ENCODE data around the gene TWF2.
"Not testable (repeated sequence)": the region's sequence is repeated elsewhere in the genome, so short reads cannot be mapped to it uniquely, and the experiment has no call there.

Gene TWF2

GRCh38 chr3:52277071-52277964 lies 38.4 kb upstream of the TWF2 start:
- Histone ChIP-seq H3F3A (ENCODE audit: low read depth) (peaks cover 7% of the 10 kb centered on the region; the same call in 1 of the 2 replicates), H3K4me2 (ENCODE audit: low read depth, low read length, poor library complexity, severe bottlenecking) (peak overlapping the region; percentile 99), H2AFZ (ENCODE audit: low read length) (no peak overlapping the region), H3K4me1 (ENCODE audit: insufficient read depth, low read length, poor library complexity, severe bottlenecking) (peaks cover 50% of the 10 kb centered on the region), H4K20me1 (ENCODE audit: insufficient read depth, low read length, poor library complexity, severe bottlenecking) (peaks cover 55% of the 10 kb centered on the region), H3K27me3 (ENCODE audit: insufficient read depth, low read length, poor library complexity, severe bottlenecking) (no peaks in the 10 kb centered on the region), H3K9me2 (replicated peaks; ENCODE audit: low read depth, low read length) (no peaks in the 10 kb centered on the region), H3K9me3 (ENCODE audit: insufficient read depth, low read depth, low read length) (no peaks in the 10 kb centered on the region), H3K36me3 (ENCODE audit: insufficient read depth, low read length) (peaks cover 7% of the 10 kb centered on the region), H3K79me2 (ENCODE audit: insufficient read depth, low read length) (peaks cover 70% of the 10 kb centered on the region), H3K4me3 (ENCODE audit: low read length, poor library complexity, severe bottlenecking) (peak overlapping the region; percentile 93), H3K9ac (ENCODE audit: low read depth, low read length, poor library complexity, severe bottlenecking) (peak overlapping the region; percentile 78)
- no peak for TF ChIP-seq CTCF (conservative IDR thresholded peaks at IDR 0.05; ENCODE audit: low read length)
- no peak for TF ChIP-seq EZH2phosphoT487 (IDR thresholded peaks at IDR 0.05; ENCODE audit: borderline replicate concordance)

GRCh38 chr3:52274781-52275180 lies 35.8 kb upstream of the TWF2 start:
- peaks cover 80% of the 10 kb centered on the region for H4K20me1 ChIP-seq (ENCODE audit: insufficient read depth, low read length, poor library complexity, severe bottlenecking)
- not testable (repeated sequence) for H3K27me3 ChIP-seq (ENCODE audit: insufficient read depth, low read length, poor library complexity, severe bottlenecking); H3K9me2 ChIP-seq (replicated peaks; ENCODE audit: low read depth, low read length); H3K9me3 ChIP-seq (ENCODE audit: insufficient read depth, low read depth, low read length); H2AFZ ChIP-seq (ENCODE audit: low read length); H3F3A ChIP-seq (ENCODE audit: low read depth)
- H3K9ac ChIP-seq (ENCODE audit: low read depth, low read length, poor library complexity, severe bottlenecking) = peak overlapping the region; percentile 17
- H3K36me3 ChIP-seq (ENCODE audit: insufficient read depth, low read length) = peaks cover 24% of the 10 kb centered on the region
- peaks cover 96% of the 10 kb centered on the region for H3K79me2 ChIP-seq (ENCODE audit: insufficient read depth, low read length)
- H3K4me2 ChIP-seq (ENCODE audit: low read depth, low read length, poor library complexity, severe bottlenecking) = peak overlapping the region; percentile 99
- H3K4me1 ChIP-seq (ENCODE audit: insufficient read depth, low read length, poor library complexity, severe bottlenecking) = peaks cover 60% of the 10 kb centered on the region
- peak overlapping the region; percentile 52 for H3K4me3 ChIP-seq (ENCODE audit: low read length, poor library complexity, severe bottlenecking)

GRCh38 chr3:52272831-52273230 lies 33.9 kb upstream of the TWF2 start:
- H3K9me3 ChIP-seq (ENCODE audit: insufficient read depth, low read depth, low read length) = no peaks in the 10 kb centered on the region
- peaks cover 51% of the 10 kb centered on the region for H3K4me1 ChIP-seq (ENCODE audit: insufficient read depth, low read length, poor library complexity, severe bottlenecking)
- peak overlapping the region; percentile 52 for H3K4me3 ChIP-seq (ENCODE audit: low read length, poor library complexity, severe bottlenecking)
- peak overlapping the region; percentile 99 for H3K4me2 ChIP-seq (ENCODE audit: low read depth, low read length, poor library complexity, severe bottlenecking)
- no peaks in the 10 kb centered on the region for H3K9me2 ChIP-seq (replicated peaks; ENCODE audit: low read depth, low read length)
- no peaks in the 10 kb centered on the region for H3F3A ChIP-seq (ENCODE audit: low read depth)
- peaks cover 100% of the 10 kb centered on the region for H3K79me2 ChIP-seq (ENCODE audit: insufficient read depth, low read length)
- H3K36me3 ChIP-seq (ENCODE audit: insufficient read depth, low read length) = peaks cover 41% of the 10 kb centered on the region
- TF ChIP-seq EZH2phosphoT487 (IDR thresholded peaks at IDR 0.05; ENCODE audit: borderline replicate concordance) = no peak
- H2AFZ ChIP-seq (ENCODE audit: low read length) = no peak overlapping the region
- peaks cover 96% of the 10 kb centered on the region for H4K20me1 ChIP-seq (ENCODE audit: insufficient read depth, low read length, poor library complexity, severe bottlenecking)
- H3K27me3 ChIP-seq (ENCODE audit: insufficient read depth, low read length, poor library complexity, severe bottlenecking) = no peaks in the 10 kb centered on the region
- peak overlapping the region; percentile 17 for H3K9ac ChIP-seq (ENCODE audit: low read depth, low read length, poor library complexity, severe bottlenecking)

GRCh38 chr3:52272172-52272571 lies 33.2 kb upstream of the TWF2 start:
- peaks cover 47% of the 10 kb centered on the region for H3K36me3 ChIP-seq (ENCODE audit: insufficient read depth, low read length)
- H4K20me1 ChIP-seq (ENCODE audit: insufficient read depth, low read length, poor library complexity, severe bottlenecking) = peaks cover 96% of the 10 kb centered on the region
- H3K27me3 ChIP-seq (ENCODE audit: insufficient read depth, low read length, poor library complexity, severe bottlenecking) = not testable (repeated sequence)

More at GRCh38 chr3:52272172-52272571, 33.2 kb upstream of the TWF2 start:
- not testable (repeated sequence) for H3K9me3 ChIP-seq (ENCODE audit: insufficient read depth, low read depth, low read length); H2AFZ ChIP-seq (ENCODE audit: low read length); H3F3A ChIP-seq (ENCODE audit: low read depth); H3K9me2 ChIP-seq (replicated peaks; ENCODE audit: low read depth, low read length); H3K9ac ChIP-seq (ENCODE audit: low read depth, low read length, poor library complexity, severe bottlenecking)
- Histone ChIP-seq H3K79me2 (ENCODE audit: insufficient read depth, low read length) (peaks cover 100% of the 10 kb centered on the region), H3K4me3 (ENCODE audit: low read length, poor library complexity, severe bottlenecking) (peak overlapping the region; percentile 45), H3K4me2 (ENCODE audit: low read depth, low read length, poor library complexity, severe bottlenecking) (peak overlapping the region; percentile 99), H3K4me1 (ENCODE audit: insufficient read depth, low read length, poor library complexity, severe bottlenecking) (peaks cover 51% of the 10 kb centered on the region)
